ENCODE measurements around the gene DDIAS.

Gene DDIAS

GRCh38 chr11:82869657-82870056 lies 31.9 kb upstream of the DDIAS start:
- Histone ChIP-seq H3K4me2 (ENCODE audit: low read depth, low read length, poor library complexity, severe bottlenecking) (no peak overlapping the region), H3K9me2 (replicated peaks; ENCODE audit: low read depth, low read length) (no peaks in the 10 kb centered on the region), H4K20me1 (ENCODE audit: insufficient read depth, low read length, poor library complexity, severe bottlenecking) (no peaks in the 10 kb centered on the region), H3K79me2 (ENCODE audit: insufficient read depth, low read length) (no peaks in the 10 kb centered on the region), H3K4me3 (ENCODE audit: low read length, poor library complexity, severe bottlenecking) (no peak overlapping the region), H3K27me3 (ENCODE audit: insufficient read depth, low read length, poor library complexity, severe bottlenecking) (no peaks in the 10 kb centered on the region), H3K9ac (ENCODE audit: low read depth, low read length, poor library complexity, severe bottlenecking) (no peak overlapping the region), H3F3A (ENCODE audit: low read depth) (no peaks in the 10 kb centered on the region), H3K36me3 (ENCODE audit: insufficient read depth, low read length) (no peaks in the 10 kb centered on the region), H3K4me1 (ENCODE audit: insufficient read depth, low read length, poor library complexity, severe bottlenecking) (no peaks in the 10 kb centered on the region), H3K9me3 (ENCODE audit: insufficient read depth, low read depth, low read length) (no peaks in the 10 kb centered on the region), H2AFZ (ENCODE audit: low read length) (no peak overlapping the region)
- TF ChIP-seq CTCF (conservative IDR thresholded peaks at IDR 0.05; ENCODE audit: low read length) (no peak), EZH2phosphoT487 (IDR thresholded peaks at IDR 0.05; ENCODE audit: borderline replicate concordance) (no peak)

- no peaks in the 10 kb centered on the region for H3K9me2 ChIP-seq (replicated peaks; ENCODE audit: low read depth, low read length)
- no peaks in the 10 kb centered on the region for H3F3A ChIP-seq (ENCODE audit: low read depth)
- H3K79me2 ChIP-seq (ENCODE audit: insufficient read depth, low read length), result no peaks in the 10 kb centered on the region
- no peaks in the 10 kb centered on the region for H3K36me3 ChIP-seq (ENCODE audit: insufficient read depth, low read length)
- TF ChIP-seq EZH2phosphoT487 (IDR thresholded peaks at IDR 0.05; ENCODE audit: borderline replicate concordance) (no peak), CTCF (conservative IDR thresholded peaks at IDR 0.05; ENCODE audit: low read length) (no peak)
- H3K9me3 ChIP-seq (ENCODE audit: insufficient read depth, low read depth, low read length), result no peaks in the 10 kb centered on the region
- no peak overlapping the region for H3K4me3 ChIP-seq (ENCODE audit: low read length, poor library complexity, severe bottlenecking)
- no peaks in the 10 kb centered on the region for H4K20me1 ChIP-seq (ENCODE audit: insufficient read depth, low read length, poor library complexity, severe bottlenecking)
- H3K9ac ChIP-seq (ENCODE audit: low read depth, low read length, poor library complexity, severe bottlenecking), result no peak overlapping the region
- H2AFZ ChIP-seq (ENCODE audit: low read length), result no peak overlapping the region
- no peaks in the 10 kb centered on the region for H3K4me1 ChIP-seq (ENCODE audit: insufficient read depth, low read length, poor library complexity, severe bottlenecking)
- H3K27me3 ChIP-seq (ENCODE audit: insufficient read depth, low read length, poor library complexity, severe bottlenecking), result no peaks in the 10 kb centered on the region
- H3K4me2 ChIP-seq (ENCODE audit: low read depth, low read length, poor library complexity, severe bottlenecking), result no peak overlapping the region
These were observed 29.9 kb upstream of the DDIAS start for GRCh38 chr11:82871646-82872045.

- no peaks in the 10 kb centered on the region for H3K36me3 ChIP-seq (ENCODE audit: insufficient read depth, low read length)
These were observed 29.0 kb upstream of the DDIAS start for GRCh38 chr11:82872377-82873150.

More at GRCh38 chr11:82872377-82873150, 29.0 kb upstream of the DDIAS start:
- TF ChIP-seq CTCF (conservative IDR thresholded peaks at IDR 0.05; ENCODE audit: low read length) (no peak), EZH2phosphoT487 (IDR thresholded peaks at IDR 0.05; ENCODE audit: borderline replicate concordance) (no peak)
- Histone ChIP-seq H2AFZ (ENCODE audit: low read length) (no peak overlapping the region), H3K9ac (ENCODE audit: low read depth, low read length, poor library complexity, severe bottlenecking) (no peak overlapping the region), H3K9me3 (ENCODE audit: insufficient read depth, low read depth, low read length) (no peaks in the 10 kb centered on the region), H3K4me3 (ENCODE audit: low read length, poor library complexity, severe bottlenecking) (no peak overlapping the region), H3K9me2 (replicated peaks; ENCODE audit: low read depth, low read length) (no peaks in the 10 kb centered on the region), H3K27me3 (ENCODE audit: insufficient read depth, low read length, poor library complexity, severe bottlenecking) (no peaks in the 10 kb centered on the region), H4K20me1 (ENCODE audit: insufficient read depth, low read length, poor library complexity, severe bottlenecking) (no peaks in the 10 kb centered on the region), H3K79me2 (ENCODE audit: insufficient read depth, low read length) (no peaks in the 10 kb centered on the region), H3K4me2 (ENCODE audit: low read depth, low read length, poor library complexity, severe bottlenecking) (no peak overlapping the region), H3F3A (ENCODE audit: low read depth) (no peaks in the 10 kb centered on the region), H3K4me1 (ENCODE audit: insufficient read depth, low read length, poor library complexity, severe bottlenecking) (no peaks in the 10 kb centered on the region)
